GM06990 (cell line): Measurements from ENCODE around the gene SETD9.

Experiments used
- DNase-seq: peaks from one replicate; pipeline ENCODE4 v3.0.0-alpha.2; 2011; ENCODE audit not compliant: insufficient read length; ENCODE audit errors: extremely low read depth
- H3K27me3 ChIP-seq: replicated peaks from 2 replicates; pipeline ENCODE4 v1.6.0; 2011; ENCODE audit warnings: low read length; ENCODE audit not compliant: control insufficient read depth, insufficient read depth
- H3K36me3 ChIP-seq: 2 replicates; pipeline ENCODE4 v1.5.1; 2011; ENCODE audit warnings: low read length; ENCODE audit not compliant: control insufficient read depth, insufficient read depth
- H3K4me3 ChIP-seq: replicated peaks from 2 replicates; pipeline ENCODE4 v1.5.1; 2011; ENCODE audit warnings: low read depth, mild to moderate bottlenecking, control low read depth, low read length
- CTCF ChIP-seq: IDR thresholded peaks from 2 replicates; pipeline ENCODE4 v1.5.1; 2011; ENCODE audit warnings: low read length, control low read depth, mild to moderate bottlenecking, inconsistent platforms; ENCODE audit not compliant: insufficient read depth, poor library complexity, severe bottlenecking

The SETD9 gene

GRCh38 chr5:56900858-56901578 lies 8.4 kb upstream of the SETD9 start:
- Histone ChIP-seq H3K4me3 (no peak overlapping the region), H3K36me3 (no peaks in the 10 kb centered on the region), H3K27me3 (no peaks in the 10 kb centered on the region)
- no peak for DNase-seq
- peak; percentile 61 for TF ChIP-seq CTCF

GRCh38 chr5:56908942-56909293 lies 478 bp upstream of the SETD9 start:
- Histone ChIP-seq H3K4me3 (peak overlapping the region; percentile 81), H3K27me3 (no peaks in the 10 kb centered on the region), H3K36me3 (no peaks in the 10 kb centered on the region)
- no peak for DNase-seq
- TF ChIP-seq CTCF, result no peak

GRCh38 chr5:56910210-56910965 lies 992 bp downstream of the SETD9 start:
- DNase-seq, result no peak
- Histone ChIP-seq H3K4me3 (peak overlapping the region; percentile 74), H3K36me3 (no peaks in the 10 kb centered on the region), H3K27me3 (no peaks in the 10 kb centered on the region)
- no peak for TF ChIP-seq CTCF

- DNase-seq, result no peak
- TF ChIP-seq CTCF, result no peak
- no peak overlapping the region for H3K4me3 ChIP-seq
- no peaks in the 10 kb centered on the region for H3K27me3 ChIP-seq
- no peaks in the 10 kb centered on the region for H3K36me3 ChIP-seq
Measured at GRCh38 chr5:56913766-56914165, 4.4 kb downstream of the SETD9 start.

- no peak for TF ChIP-seq CTCF
- Histone ChIP-seq H3K27me3 (no peaks in the 10 kb centered on the region), H3K36me3 (no peaks in the 10 kb centered on the region), H3K4me3 (no peak overlapping the region)
- DNase-seq, result no peak
Measured at GRCh38 chr5:56914678-56915077, 5.3 kb downstream of the SETD9 start.

GRCh38 chr5:56917534-56917933 lies 8.1 kb downstream of the SETD9 start:
- no peak for DNase-seq
- no peaks in the 10 kb centered on the region; the same call in 1 of the 2 replicates for H3K36me3 ChIP-seq
- H3K4me3 ChIP-seq, result no peak overlapping the region
- H3K27me3 ChIP-seq, result no peaks in the 10 kb centered on the region
- no peak for TF ChIP-seq CTCF
